Hematopoietic multipotent progenitor cell treated with erythropoietin and hydrocortisone succinate and interleukin-3 and kit ligand, for 8 days (in vitro differentiated cells): ENCODE data around the gene LRRC9.
"Not testable (repeated sequence)": the region's sequence is repeated elsewhere in the genome, so short reads cannot be mapped to it uniquely, and the experiment has no call there.

Experiments used
- DNase-seq: peaks from one replicate; pipeline ENCODE4 v3.0.0-alpha.2; 2015

LRRC9 gene

GRCh38 chr14:59959668-59960067 is 39.7 kb downstream of the LRRC9 start:
- no peak for DNase-seq

GRCh38 chr14:59961518-59962062 is 41.6 kb downstream of the LRRC9 start:
- no peak for DNase-seq

GRCh38 chr14:59964251-59965007 is 44.5 kb downstream of the LRRC9 start:
- DNase-seq = no peak

- DNase-seq = no peak
Observed at GRCh38 chr14:59969319-59969718, 49.4 kb downstream of the LRRC9 start.

GRCh38 chr14:59981564-59981963 is 61.6 kb downstream of the LRRC9 start:
- no peak for DNase-seq

- no peak for DNase-seq
Observed at GRCh38 chr14:59983048-59983447, 63.1 kb downstream of the LRRC9 start.

- no peak for DNase-seq
Observed at GRCh38 chr14:59986556-59987059, 66.7 kb downstream of the LRRC9 start.

- DNase-seq = no peak
Observed at GRCh38 chr14:59997449-59997848, 77.5 kb downstream of the LRRC9 start.

GRCh38 chr14:59997966-59998365 is 78.0 kb downstream of the LRRC9 start:
- no peak for DNase-seq

- DNase-seq = no peak
Observed at GRCh38 chr14:59998564-59998963, 78.6 kb downstream of the LRRC9 start.

GRCh38 chr14:60002819-60003492 is 83.0 kb downstream of the LRRC9 start:
- no peak for DNase-seq

- DNase-seq = no peak
Observed at GRCh38 chr14:60003991-60004390, 84.0 kb downstream of the LRRC9 start.

- DNase-seq = no peak
Observed at GRCh38 chr14:60008042-60008441, 88.1 kb downstream of the LRRC9 start.

GRCh38 chr14:60010263-60010662 is 90.3 kb downstream of the LRRC9 start:
- DNase-seq = not testable (repeated sequence)

- DNase-seq = no peak
Observed at GRCh38 chr14:60014402-60014801, 94.5 kb downstream of the LRRC9 start.

- no peak for DNase-seq
Observed at GRCh38 chr14:60021619-60022018, 101.7 kb downstream of the LRRC9 start.

GRCh38 chr14:60025571-60025970 is 105.6 kb downstream of the LRRC9 start:
- DNase-seq = no peak

GRCh38 chr14:60035177-60035576 is 115.2 kb downstream of the LRRC9 start:
- no peak for DNase-seq

- DNase-seq = not testable (repeated sequence)
Observed at GRCh38 chr14:60047976-60048375, 128.0 kb downstream of the LRRC9 start.

- no peak for DNase-seq
Observed at GRCh38 chr14:60051721-60052221, 131.8 kb downstream of the LRRC9 start.

- DNase-seq = no peak
Observed at GRCh38 chr14:60058087-60058486, 138.1 kb downstream of the LRRC9 start.

- no peak for DNase-seq
Observed at GRCh38 chr14:60061371-60061770, 141.4 kb downstream of the LRRC9 start.

GRCh38 chr14:60064491-60065072 is 144.6 kb downstream of the LRRC9 start:
- DNase-seq = peak; percentile 66
